Stimulated activated naive CD4-positive, alpha-beta T cell treated with Interleukin-2 at 50 U/mL for 16 hours (primary cell): Measurements from ENCODE around the gene PRKCE.

Source experiments
- DNase-seq: peaks from one replicate; lab custom pipeline; 2025; lab: John Stamatoyannopoulos, UW

The PRKCE gene

GRCh38 chr2:46170026-46170425 lies 518.6 kb downstream of the PRKCE start:
- no peak for DNase-seq

DNA sequence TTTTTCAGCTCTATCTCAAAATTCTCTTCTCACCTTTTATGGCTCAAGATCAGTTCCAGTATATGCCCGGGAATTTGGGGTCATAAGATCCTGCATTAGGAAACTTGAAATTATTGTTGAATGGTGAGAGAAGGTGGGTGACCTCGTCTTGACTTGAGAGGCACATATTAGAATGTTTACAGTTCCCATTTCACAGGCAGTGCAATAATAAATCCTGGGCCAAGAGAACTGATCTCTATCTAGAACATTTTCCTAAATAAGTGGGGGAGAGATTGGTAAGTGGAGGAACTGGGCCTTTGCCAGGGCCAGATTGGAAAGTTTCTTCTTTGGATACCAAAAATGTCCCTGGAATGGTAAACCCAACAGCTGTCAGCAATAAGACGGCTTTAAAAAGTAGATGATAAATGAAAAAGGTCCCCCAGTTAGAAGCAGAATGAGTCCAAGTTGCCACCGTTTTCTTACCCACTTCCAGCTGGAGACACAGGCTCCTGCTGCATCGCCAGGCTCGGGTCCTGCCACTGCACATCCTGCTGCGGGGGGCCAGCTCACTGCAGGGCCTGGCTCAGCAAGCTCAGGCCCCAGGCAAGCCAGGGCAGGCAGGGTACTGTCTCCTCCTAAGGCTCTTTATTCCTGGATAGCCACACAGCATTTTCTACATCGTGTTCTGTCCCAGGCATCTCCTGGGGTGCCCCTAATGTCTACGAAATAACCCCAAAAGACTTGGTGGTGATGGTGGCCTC lies 519.3 kb downstream of the PRKCE start:
- no peak for DNase-seq

GRCh38 chr2:46171411-46171953 lies 520.0 kb downstream of the PRKCE start:
- no peak for DNase-seq

DNA sequence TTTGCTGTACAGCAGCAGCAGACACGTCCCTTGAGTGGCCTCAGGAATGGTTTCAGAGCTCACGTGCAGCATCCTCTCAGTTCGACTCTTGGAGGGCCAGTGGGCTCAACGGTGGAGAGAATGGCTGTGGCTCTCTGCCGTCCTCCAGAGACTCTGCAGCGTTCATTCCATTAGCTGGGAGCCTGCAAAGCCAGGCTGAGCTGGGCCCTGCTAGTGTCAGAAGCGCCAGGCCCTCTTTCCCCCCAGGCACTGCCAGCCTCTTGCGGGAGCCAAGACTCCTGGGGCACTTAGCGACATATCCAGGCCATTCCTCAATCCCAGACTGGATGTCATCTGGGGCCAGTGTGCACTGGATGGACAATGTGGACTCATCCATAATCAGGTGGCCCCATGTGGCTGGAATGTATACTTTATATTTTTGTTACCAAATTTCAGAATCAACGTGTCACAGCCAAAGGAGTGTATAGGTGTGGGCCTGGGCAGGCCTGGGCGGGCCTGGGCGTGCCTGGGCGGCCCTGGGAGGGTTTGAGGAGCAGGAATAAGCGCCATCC lies 520.6 kb downstream of the PRKCE start:
- DNase-seq: no peak

DNA sequence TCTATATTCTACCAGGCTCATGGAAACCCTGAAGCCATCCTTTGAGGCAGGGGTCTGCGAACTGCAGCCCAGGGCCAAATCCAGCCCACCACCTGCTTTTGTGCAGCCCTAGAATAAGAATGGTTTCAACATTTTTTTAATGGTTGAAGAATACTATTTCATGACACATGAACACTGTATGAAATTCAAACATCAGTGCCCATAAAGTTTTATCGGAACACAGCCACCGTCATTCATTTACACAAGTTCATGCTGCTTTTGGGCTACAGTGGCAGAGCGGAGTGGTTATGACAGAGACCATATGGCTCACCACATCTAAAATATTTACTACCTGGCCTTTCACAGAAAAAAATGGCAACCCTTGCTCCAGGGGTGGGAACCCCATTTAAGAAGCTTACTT lies 521.6 kb downstream of the PRKCE start:
- DNase-seq: no peak

GRCh38 chr2:46173636-46174250 lies 522.3 kb downstream of the PRKCE start:
- no peak for DNase-seq

DNA sequence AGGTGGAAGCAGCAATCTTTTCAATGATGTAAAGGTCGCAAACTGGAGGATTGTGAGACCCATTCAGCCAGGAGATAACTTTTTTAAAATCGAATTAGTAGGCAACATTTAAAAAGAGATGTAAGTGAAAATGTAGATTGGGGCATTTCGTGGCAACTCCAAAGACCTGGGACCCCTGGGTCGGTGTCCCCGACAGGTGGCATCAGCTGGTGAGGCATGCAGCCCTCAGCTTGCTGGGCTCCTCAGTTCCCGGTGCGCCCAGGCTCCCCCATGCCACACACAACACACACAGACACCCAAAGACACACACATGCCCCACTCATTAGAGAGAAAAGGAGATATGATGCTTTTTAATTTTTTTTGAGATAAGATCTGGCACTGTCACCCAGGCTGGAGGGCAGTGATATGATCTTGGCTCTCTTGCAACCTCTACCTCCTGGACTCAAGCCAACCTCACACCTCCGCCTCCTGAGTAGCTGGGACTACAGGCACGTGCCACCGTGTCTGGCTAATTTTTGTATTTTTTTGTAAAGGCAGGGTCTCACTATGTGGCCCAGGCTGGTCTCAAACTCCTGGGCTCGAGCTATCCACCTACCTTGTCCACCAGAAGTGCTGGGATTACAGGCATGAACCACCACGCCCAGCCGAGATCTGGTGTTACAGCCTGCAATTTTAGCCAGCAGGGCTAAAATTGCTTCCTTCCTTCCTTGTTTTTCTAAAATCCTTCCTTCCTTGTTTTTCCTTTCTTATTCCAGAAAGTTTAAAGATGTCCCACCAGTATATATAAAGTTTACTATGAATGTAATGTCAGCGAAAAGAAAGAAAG lies 523.1 kb downstream of the PRKCE start:
- DNase-seq: no peak

GRCh38 chr2:46175419-46175818 lies 523.9 kb downstream of the PRKCE start:
- no peak for DNase-seq

DNA sequence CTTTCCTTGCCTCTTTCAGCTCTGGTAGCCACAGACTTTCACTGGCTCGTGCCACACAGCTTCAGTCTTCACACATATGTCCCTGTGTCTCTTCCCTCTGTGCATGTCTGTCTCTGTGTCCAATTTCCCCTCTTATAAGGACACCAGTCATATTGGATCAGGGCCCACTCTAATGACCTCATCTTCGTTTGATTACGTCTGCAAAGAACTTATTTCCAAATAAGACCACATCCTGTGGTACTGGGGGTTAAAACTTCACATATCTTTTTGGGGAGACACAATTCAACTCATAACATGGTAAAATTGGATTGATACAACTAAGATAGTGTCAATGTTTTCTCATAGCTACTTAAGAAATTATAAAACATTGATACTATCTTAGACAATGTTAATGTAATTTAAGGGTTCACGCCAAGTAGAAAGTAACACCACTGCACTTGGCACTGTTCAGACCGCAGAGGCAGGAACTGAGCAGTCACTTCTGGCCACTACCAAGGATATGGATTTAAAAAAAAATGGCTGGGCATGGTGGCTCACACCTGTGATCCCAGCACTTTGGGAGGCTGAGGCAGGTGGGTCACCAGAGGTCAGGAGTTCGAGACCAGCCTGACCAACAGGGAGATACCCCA lies 526.1 kb downstream of the PRKCE start:
- DNase-seq: no peak

GRCh38 chr2:46179037-46179621 lies 527.7 kb downstream of the PRKCE start:
- DNase-seq: peak; percentile 18

DNA sequence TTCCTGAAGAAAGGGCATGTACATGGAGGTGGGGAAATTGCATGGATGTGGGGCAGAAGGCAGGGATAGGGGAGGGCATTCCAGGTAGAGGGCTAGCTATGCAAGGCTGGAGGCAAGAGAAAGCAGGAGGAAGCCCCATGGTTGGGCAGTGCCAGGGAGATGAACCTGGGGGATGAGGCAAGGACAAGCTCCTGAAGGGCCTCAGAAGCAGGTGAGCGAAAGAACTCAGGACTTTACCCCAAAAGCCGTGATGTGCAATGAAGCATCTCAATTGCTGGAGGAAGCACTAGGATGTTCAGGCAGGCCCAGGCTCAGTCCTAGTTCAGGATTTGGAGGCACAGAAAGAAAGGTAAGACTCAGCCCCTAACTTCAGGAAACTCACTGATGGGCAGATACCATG lies 528.7 kb downstream of the PRKCE start:
- DNase-seq: no peak

GRCh38 chr2:46181306-46181705 lies 529.8 kb downstream of the PRKCE start:
- DNase-seq: no peak

DNA sequence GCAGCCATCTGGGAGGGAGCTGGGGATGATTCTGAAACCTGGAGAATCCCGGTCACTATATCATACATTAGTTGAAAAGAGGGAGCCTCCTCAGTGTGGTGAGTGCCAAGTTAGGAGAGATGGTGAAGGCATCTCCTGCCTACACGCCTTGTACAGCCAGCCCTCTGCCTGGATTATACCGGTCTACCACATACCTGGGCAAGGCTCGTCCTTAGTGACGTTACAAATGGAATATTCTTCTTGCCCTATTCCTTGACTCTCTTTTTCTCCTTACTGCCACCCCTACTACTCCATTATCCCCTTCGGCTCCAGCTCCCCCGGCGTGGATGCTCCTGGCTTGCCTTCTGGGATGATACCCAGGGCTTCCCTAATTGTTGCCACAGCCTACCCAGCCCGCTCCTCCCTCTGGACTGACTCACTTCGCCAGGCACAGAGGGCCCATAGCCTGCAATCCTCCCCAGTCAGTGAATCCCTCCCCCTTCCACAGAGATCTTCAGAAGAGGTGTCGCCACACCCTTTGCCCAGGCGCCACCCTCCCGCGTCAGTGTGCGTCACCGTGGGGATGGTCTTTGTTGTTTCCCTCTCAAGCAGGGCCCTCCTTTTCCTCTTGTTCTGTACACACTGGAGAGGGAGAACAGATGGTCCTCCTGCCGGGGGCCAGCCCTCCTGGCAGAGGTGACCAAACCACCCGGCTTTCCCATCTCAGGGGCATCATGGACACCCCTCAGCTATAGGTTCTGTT lies 530.5 kb downstream of the PRKCE start:
- no peak for DNase-seq

DNA sequence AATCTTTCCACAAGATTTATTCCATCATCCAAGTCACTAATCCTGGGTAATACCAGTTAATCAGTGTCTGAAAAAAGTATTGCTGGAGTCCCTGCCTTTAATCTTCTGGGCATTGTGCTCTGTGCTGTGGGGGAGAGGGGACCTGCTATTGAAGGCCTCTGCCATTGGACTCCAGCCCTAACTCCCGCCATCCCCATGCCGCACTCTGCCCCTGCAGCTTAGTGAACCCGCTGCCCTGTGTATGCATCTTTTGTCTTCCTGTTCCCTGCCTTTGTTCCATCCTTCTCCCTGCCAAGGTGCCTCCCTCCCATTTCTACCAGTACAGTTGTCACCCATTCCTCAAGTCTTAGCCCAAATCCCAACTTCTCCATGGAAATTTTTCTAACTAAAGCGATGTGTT lies 532.0 kb downstream of the PRKCE start:
- no peak for DNase-seq

- DNase-seq: no peak
Measured at GRCh38 chr2:46184794-46185583, 533.5 kb downstream of the PRKCE start.

- peak; percentile 13 for DNase-seq
Measured at GRCh38 chr2:46187112-46187618, 535.7 kb downstream of the PRKCE start.

DNA sequence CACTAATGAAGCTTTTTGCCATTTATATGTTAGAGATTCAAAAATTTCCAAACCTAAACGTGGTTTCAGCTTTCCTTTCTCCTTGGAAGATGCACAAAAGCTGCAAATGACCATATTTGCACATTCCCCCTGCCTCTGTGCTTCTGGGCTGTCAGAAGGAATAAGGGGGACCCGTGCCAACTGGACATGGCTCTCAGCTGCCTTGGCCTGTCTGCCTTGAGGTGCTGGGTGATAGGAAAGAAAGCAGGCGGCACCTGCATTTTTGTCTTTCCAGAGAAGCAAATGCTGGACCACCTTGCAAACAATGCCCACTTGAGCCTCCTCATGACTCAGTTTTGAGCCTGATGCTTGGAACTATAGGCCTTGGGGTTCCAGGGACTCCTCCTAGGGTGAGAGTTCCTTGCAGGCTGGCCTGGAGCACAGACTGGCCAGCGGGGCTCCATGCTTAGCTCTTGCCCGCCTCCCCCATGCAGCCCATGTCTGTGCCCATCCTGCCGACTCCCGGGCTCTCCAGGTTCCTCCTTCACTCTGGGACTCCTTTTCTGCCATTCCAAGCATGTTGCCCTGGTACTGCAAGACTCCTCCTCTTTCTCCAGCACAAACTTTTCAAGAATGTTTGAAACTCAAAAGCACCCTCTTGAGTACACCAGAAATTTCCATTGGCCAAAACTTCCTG lies 536.7 kb downstream of the PRKCE start:
- no peak for DNase-seq

DNA sequence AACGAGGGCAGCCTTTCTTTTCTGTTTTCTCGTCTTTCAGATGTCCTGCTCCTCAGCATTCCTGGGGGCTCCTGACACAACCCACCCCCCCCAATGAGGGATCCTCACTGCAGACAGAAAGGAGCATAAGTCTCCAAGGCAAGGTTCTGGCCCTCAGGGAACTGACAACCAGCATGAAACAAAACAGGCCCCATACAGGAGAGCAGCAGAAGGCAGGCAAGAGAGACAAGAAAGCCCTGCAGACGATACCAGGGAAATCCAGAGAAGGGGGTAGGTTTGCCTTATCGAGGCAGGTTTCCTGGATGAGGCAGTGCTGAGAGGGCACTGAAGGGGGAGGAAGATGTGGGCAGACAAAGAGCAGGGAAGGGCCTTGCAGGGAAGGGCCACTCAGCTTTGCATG lies 541.9 kb downstream of the PRKCE start:
- no peak for DNase-seq

DNA sequence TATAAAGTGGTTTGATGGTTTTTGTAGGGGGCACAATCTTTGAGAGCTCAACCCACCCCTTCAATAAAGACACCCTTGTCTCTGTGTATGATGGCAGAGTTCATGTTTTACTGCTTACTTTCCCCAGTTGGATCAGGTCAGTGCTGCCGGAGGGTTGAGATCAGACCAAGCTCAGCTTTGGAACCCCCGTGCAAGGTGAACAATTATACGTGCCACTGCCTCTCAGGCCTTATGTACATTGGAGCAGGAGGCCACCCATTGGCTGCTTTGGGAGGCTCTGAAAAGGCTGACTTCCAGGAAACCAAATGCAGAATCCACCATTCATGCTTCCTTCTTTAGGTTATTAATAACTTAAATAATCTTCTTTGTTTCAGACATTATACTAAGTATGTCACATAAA lies 542.4 kb downstream of the PRKCE start:
- DNase-seq: no peak
